ENCODE data around the gene SGSH. TPM values are rescaled to one million over a fixed set of nuclear protein-coding genes. Genes with fewer than 3 reads are reported as not detected.
"Not testable (repeated sequence)": the region's sequence is repeated elsewhere in the genome, so short reads cannot be mapped to it uniquely, and the experiment has no call there.

Gene SGSH
- total RNA-seq, 1 donor from 2014 or later = 64.8 TPM

GRCh38 chr17:80253631-80254395, 33.7 kb upstream of the SGSH start:
- no peak for DNase-seq (ENCODE audit: low spot score)

GRCh38 chr17:80252871-80253270, 32.7 kb upstream of the SGSH start:
- peak; percentile 55 for DNase-seq (ENCODE audit: low spot score)

GRCh38 chr17:80251966-80252365, 31.8 kb upstream of the SGSH start:
- DNase-seq (ENCODE audit: low spot score) = no peak

- no peak for DNase-seq (ENCODE audit: low spot score)
These were observed 29.0 kb upstream of the SGSH start for GRCh38 chr17:80248894-80249710.

- no peak for DNase-seq (ENCODE audit: low spot score)
These were observed 28.1 kb upstream of the SGSH start for GRCh38 chr17:80248001-80248893.

- no peak for DNase-seq (ENCODE audit: low spot score)
These were observed 27.4 kb upstream of the SGSH start for GRCh38 chr17:80247561-80247960.

- DNase-seq (ENCODE audit: low spot score) = no peak
These were observed 26.6 kb upstream of the SGSH start for GRCh38 chr17:80246726-80247125.

- DNase-seq (ENCODE audit: low spot score) = no peak
These were observed 26.1 kb upstream of the SGSH start for GRCh38 chr17:80246266-80246681.

- DNase-seq (ENCODE audit: low spot score) = no peak
These were observed 25.6 kb upstream of the SGSH start for GRCh38 chr17:80245566-80246265.

- DNase-seq (ENCODE audit: low spot score) = no peak
These were observed 24.9 kb upstream of the SGSH start for GRCh38 chr17:80244871-80245509.

GRCh38 chr17:80244448-80244847, 24.3 kb upstream of the SGSH start:
- not testable (repeated sequence) for DNase-seq (ENCODE audit: low spot score)

- DNase-seq (ENCODE audit: low spot score) = no peak
These were observed 23.6 kb upstream of the SGSH start for GRCh38 chr17:80243526-80244433.

- DNase-seq (ENCODE audit: low spot score) = no peak
These were observed 22.4 kb upstream of the SGSH start for GRCh38 chr17:80242505-80242904.

- no peak for DNase-seq (ENCODE audit: low spot score)
These were observed 17.3 kb upstream of the SGSH start for GRCh38 chr17:80237386-80237785.

- DNase-seq (ENCODE audit: low spot score) = no peak
These were observed 16.8 kb upstream of the SGSH start for GRCh38 chr17:80236911-80237310.

- DNase-seq (ENCODE audit: low spot score) = no peak
These were observed 13.1 kb upstream of the SGSH start for GRCh38 chr17:80233202-80233601.

GRCh38 chr17:80232438-80232837, 12.3 kb upstream of the SGSH start:
- no peak for DNase-seq (ENCODE audit: low spot score)

GRCh38 chr17:80229011-80229410, 8.9 kb upstream of the SGSH start:
- no peak for DNase-seq (ENCODE audit: low spot score)

GRCh38 chr17:80228477-80228876, 8.3 kb upstream of the SGSH start:
- no peak for DNase-seq (ENCODE audit: low spot score)

GRCh38 chr17:80227666-80228065, 7.5 kb upstream of the SGSH start:
- DNase-seq (ENCODE audit: low spot score) = no peak
